Measurements from ENCODE around the gene PPP1R11. TPM values are rescaled to one million over a fixed set of nuclear protein-coding genes. Genes with fewer than 3 reads are reported as not detected.

PPP1R11 gene
- polyA plus RNA-seq, 3 donors, result 49.3 to 107 (median 67.7) TPM

DNA sequence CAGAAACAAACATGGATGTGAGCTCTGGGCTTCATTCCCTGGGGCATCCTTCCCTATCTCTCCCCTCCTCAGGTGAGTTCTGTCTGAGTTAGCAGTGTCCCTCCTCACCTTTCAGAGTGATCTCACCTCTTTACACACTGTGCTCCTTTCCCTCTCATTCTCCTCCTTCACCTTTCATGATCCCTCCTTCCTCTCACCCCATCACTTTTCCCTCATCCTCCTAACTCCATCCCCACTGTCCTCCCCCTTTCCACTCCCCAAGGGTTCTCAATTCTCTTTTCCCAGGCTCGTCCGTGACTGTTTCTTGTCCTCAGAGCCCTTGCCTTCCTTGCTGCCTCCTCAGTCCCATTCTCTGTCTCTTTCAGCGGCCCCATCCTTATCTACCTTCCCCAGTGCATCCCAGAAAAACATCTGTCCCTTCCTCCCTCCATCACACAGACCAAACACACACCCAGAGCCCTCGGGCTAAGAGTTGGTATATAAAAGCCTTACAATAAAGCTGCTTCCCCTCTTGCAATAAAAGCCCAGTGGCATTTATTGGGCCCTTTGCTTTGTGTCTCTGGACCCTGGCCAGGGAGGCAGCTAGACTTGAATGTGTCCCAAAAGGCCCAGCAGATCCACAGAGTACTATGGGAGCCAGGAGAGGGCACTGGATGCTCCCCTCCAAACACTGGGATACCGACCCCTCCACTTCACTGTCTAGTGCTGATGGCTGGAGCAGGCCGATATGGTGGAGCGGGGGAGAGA, 6.7 kb downstream of the PPP1R11 start:
- H2AFZ ChIP-seq (ENCODE audit: insufficient read depth, low read depth, low read length, poor library complexity, severe bottlenecking), result no peak overlapping the region
- Mint-ChIP-seq H3K9me3 (peaks cover 4 to 33% (median 17%) of the 10 kb centered on the region in 7 donors), H3K36me3 (peaks cover 38 to 55% of the 10 kb centered on the region in 2 donors), H3K27me3 (ENCODE audit: low read depth in 3 of 3) (peaks cover 75 to 92% (median 84%) of the 10 kb centered on the region in 3 donors), H3K27ac (no peak overlapping the region), H3K4me3 (peak overlapping the region in 1 of 2 donors; percentile 81), H3K4me1 (peaks cover 22% of the 10 kb centered on the region)
- TF ChIP-seq, protein P1, sequence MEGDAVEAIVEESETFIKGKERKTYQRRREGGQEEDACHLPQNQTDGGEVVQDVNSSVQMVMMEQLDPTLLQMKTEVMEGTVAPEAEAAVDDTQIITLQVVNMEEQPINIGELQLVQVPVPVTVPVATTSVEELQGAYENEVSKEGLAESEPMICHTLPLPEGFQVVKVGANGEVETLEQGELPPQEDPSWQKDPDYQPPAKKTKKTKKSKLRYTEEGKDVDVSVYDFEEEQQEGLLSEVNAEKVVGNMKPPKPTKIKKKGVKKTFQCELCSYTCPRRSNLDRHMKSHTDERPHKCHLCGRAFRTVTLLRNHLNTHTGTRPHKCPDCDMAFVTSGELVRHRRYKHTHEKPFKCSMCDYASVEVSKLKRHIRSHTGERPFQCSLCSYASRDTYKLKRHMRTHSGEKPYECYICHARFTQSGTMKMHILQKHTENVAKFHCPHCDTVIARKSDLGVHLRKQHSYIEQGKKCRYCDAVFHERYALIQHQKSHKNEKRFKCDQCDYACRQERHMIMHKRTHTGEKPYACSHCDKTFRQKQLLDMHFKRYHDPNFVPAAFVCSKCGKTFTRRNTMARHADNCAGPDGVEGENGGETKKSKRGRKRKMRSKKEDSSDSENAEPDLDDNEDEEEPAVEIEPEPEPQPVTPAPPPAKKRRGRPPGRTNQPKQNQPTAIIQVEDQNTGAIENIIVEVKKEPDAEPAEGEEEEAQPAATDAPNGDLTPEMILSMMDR (IDR thresholded peaks at IDR 0.05), result no peak
- peaks cover 8 to 22% of the 10 kb centered on the region in 2 donors for H3K4me1 ChIP-seq (ENCODE audit: control insufficient read depth in 1 of 2, insufficient read depth in 2 of 2, low read length in 2 of 2)
- no peak overlapping the region for H3K9ac ChIP-seq (ENCODE audit: insufficient read depth, low read length, poor library complexity, severe bottlenecking)
- DNase-seq, result no peak
- H3K27ac ChIP-seq (ENCODE audit: low read depth in 1 of 2, low read length in 2 of 2), result no peak overlapping the region
- H3K9me3 ChIP-seq (replicated peaks in 1 of 2; ENCODE audit: control insufficient read depth in 1 of 2, insufficient read depth in 1 of 2, low read length in 2 of 2), result peaks cover 0 to 32% of the 10 kb centered on the region in 2 donors
- WGBS (ENCODE audit: insufficient coverage), result 56% methylated on average over 5 of the region's 7 CpGs
- intact Hi-C loops (cut with micrococcal nuclease), result no loop called here
- peaks cover 14 to 20% of the 10 kb centered on the region in 2 donors for H3K36me3 ChIP-seq (replicated peaks in 1 of 2; ENCODE audit: control insufficient read depth in 1 of 2, insufficient read depth in 2 of 2, low read length in 2 of 2)
- no peaks in the 10 kb centered on the region for H4K20me1 ChIP-seq (ENCODE audit: insufficient read depth, low read length)
- no peak overlapping the region for H3K4me2 ChIP-seq (replicated peaks; ENCODE audit: extremely low read depth, low read length, poor library complexity, severe bottlenecking)
- no peak overlapping the region for H3K4me3 ChIP-seq (replicated peaks in 1 of 3; ENCODE audit: low read depth in 2 of 3, low read length in 3 of 3)
- peaks cover 3% of the 10 kb centered on the region for H3K79me2 ChIP-seq (ENCODE audit: insufficient read depth, low read length)
- H3K27me3 ChIP-seq (ENCODE audit: control insufficient read depth in 2 of 2, insufficient read depth in 2 of 2, low read length in 2 of 2), result peaks cover 70 to 86% of the 10 kb centered on the region in 2 donors

DNA sequence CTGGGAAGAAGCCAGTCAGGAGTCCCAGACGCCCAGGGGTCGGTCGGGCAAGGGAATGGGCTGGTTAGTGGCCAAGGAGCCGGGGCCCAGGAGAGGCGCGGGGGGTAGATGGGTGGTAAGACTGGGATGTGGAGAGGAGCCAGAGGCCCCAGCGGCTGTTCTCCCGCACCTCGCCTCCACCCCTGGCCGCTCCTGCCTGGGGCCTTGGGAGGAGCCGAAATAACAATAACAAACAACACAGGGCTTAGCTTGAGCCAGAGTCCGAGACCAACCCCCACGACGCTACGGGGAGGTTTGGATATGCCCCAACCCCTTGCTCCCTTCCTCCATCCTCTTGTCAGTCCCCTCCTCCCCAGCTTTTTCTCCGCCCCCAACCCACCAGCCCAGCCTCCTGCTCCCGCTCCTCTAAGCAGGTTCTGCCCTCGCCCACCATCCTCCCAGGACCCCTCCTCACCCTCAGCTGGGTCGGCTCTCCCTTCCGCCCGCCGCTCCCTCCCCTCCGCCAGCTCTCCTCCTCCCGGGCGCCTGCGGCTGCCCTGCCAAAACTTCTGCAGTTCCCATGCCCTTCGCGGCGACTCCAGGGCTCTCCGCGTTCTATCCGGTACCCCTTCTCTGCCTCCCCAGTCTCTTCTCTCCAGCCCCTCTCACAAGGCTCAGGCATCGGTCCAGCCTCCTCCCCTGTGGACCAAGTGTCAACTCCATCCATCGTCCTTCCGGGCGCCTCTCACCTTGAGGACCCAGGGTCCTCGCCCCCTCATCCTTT, 7.5 kb downstream of the PPP1R11 start:
- Mint-ChIP-seq H3K4me1 (peaks cover 20% of the 10 kb centered on the region), H3K9me3 (peaks cover 4 to 33% (median 17%) of the 10 kb centered on the region in 7 donors), H3K36me3 (peaks cover 29 to 46% of the 10 kb centered on the region in 2 donors), H3K27me3 (ENCODE audit: low read depth in 3 of 3) (peaks cover 79 to 98% (median 92%) of the 10 kb centered on the region in 3 donors), H3K27ac (no peak overlapping the region), H3K4me3 (peak overlapping the region in 1 of 2 donors; percentile 83)
- no peaks in the 10 kb centered on the region for H3K79me2 ChIP-seq (ENCODE audit: insufficient read depth, low read length)
- peaks cover 0 to 32% of the 10 kb centered on the region in 2 donors for H3K9me3 ChIP-seq (replicated peaks in 1 of 2; ENCODE audit: control insufficient read depth in 1 of 2, insufficient read depth in 1 of 2, low read length in 2 of 2)
- no peak overlapping the region for H2AFZ ChIP-seq (ENCODE audit: insufficient read depth, low read depth, low read length, poor library complexity, severe bottlenecking)
- no peak overlapping the region for H3K4me2 ChIP-seq (replicated peaks; ENCODE audit: extremely low read depth, low read length, poor library complexity, severe bottlenecking)
- peaks cover 8 to 22% of the 10 kb centered on the region in 2 donors for H3K4me1 ChIP-seq (ENCODE audit: control insufficient read depth in 1 of 2, insufficient read depth in 2 of 2, low read length in 2 of 2)
- H3K36me3 ChIP-seq (replicated peaks in 1 of 2; ENCODE audit: control insufficient read depth in 1 of 2, insufficient read depth in 2 of 2, low read length in 2 of 2), result peaks cover 6 to 11% of the 10 kb centered on the region in 2 donors
- H3K27me3 ChIP-seq (ENCODE audit: control insufficient read depth in 2 of 2, insufficient read depth in 2 of 2, low read length in 2 of 2), result peaks cover 76 to 95% of the 10 kb centered on the region in 2 donors
- H3K4me3 ChIP-seq (replicated peaks in 1 of 3; ENCODE audit: low read depth in 2 of 3, low read length in 3 of 3), result no peak overlapping the region
- TF ChIP-seq, protein P1 (IDR thresholded peaks at IDR 0.05), result no peak
- H3K9ac ChIP-seq (ENCODE audit: insufficient read depth, low read length, poor library complexity, severe bottlenecking), result no peak overlapping the region
- no peak for DNase-seq
- intact Hi-C loops (cut with micrococcal nuclease), result no loop called here
- H4K20me1 ChIP-seq (ENCODE audit: insufficient read depth, low read length), result no peaks in the 10 kb centered on the region
- no peak overlapping the region for H3K27ac ChIP-seq (ENCODE audit: low read depth in 1 of 2, low read length in 2 of 2)
- 15% methylated on average over 34 of the region's 37 CpGs for WGBS (ENCODE audit: insufficient coverage)
